ENCODE results near the gene MST1.

DNA sequence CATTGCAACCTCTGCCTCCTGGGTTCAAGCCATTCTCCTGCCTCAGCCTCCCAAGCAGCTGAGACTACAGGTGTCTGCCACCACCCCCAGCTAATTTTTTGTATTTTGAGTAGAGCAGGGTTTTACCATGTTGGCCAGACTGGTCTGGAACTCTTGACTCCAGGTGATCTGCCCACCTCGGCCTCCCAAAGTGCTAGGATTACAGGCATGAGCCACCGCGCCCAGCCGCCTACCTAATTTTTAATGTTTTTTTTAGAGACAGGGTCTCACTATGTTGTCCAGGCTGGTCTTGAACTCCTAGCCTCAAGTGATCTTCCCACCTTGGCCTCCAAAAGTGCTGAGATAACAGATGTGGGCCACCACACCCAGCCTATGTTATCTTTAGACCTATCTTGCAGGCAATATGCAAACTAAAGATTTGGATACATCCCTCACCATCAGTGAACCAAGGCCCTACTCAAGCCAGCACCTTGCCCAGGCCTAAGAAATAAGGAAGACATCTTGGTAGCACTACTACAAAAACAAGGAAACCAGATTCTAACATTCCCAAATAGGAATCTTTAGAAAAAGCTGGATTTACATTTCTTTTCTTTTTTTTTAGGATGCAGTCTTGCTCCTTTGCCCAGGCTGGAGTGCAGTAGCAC, 40.8 kb upstream of the MST1 start:
- TF ChIP-seq CTCF (IDR thresholded peaks at IDR 0.05) (no peak), POLR2A (IDR thresholded peaks at IDR 0.05) (no peak)

All from thyroid gland (tissue), 4 donors.